ENCODE data around the gene CAMK2D.

CAMK2D gene

GRCh38 chr4:113637823-113638561, 123.5 kb downstream of the CAMK2D start:
- DNase-seq (ENCODE audit: low read depth), result no peak

DNA sequence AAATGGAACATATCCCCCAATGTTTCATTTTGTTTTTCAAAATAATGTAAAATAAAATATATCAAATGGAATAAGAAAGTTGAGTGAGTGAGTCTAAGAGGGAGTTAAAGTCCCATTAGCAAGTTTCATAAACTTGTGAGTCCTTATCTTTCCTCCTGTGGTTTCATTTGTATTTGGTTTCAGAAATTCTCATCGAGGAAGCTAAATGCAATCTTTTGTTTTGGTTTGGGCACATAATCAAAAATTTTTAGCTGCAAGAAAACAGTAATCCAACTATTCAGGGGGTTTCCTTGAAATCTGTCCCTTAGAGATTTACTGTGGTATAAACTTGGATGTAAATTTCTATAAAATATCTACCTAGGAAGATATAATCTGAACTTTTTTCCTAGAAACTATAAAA, 124.2 kb downstream of the CAMK2D start:
- DNase-seq (ENCODE audit: low read depth), result no peak

GRCh38 chr4:113636877-113637276, 124.7 kb downstream of the CAMK2D start:
- no peak for DNase-seq (ENCODE audit: low read depth)

- DNase-seq (ENCODE audit: low read depth), result no peak
Measured at GRCh38 chr4:113636438-113636818, 125.1 kb downstream of the CAMK2D start.

GRCh38 chr4:113635739-113636437, 125.7 kb downstream of the CAMK2D start:
- no peak for DNase-seq (ENCODE audit: low read depth)

- no peak for DNase-seq (ENCODE audit: low read depth)
Measured at GRCh38 chr4:113634081-113634969, 127.2 kb downstream of the CAMK2D start.

GRCh38 chr4:113633467-113633866, 128.1 kb downstream of the CAMK2D start:
- DNase-seq (ENCODE audit: low read depth), result no peak

DNA sequence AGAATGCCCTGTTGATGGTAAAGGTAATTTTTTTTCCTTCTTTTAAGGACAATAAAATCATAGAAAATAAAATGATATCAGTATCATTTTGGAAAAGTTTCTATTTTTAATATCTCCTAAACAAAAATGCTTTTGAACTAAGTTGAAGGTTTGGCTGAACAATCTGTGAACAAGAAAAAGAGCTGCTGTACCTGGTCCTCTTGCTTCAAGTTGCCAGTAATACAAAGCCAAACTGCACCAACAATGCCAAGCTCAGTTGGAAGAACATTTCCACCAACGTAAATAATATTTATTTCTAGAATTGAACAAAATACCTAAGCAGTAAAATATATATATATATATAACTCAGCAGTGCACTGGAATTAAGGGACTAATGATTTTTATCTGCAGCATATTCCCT, 132.8 kb downstream of the CAMK2D start:
- DNase-seq (ENCODE audit: low read depth), result no peak

DNA sequence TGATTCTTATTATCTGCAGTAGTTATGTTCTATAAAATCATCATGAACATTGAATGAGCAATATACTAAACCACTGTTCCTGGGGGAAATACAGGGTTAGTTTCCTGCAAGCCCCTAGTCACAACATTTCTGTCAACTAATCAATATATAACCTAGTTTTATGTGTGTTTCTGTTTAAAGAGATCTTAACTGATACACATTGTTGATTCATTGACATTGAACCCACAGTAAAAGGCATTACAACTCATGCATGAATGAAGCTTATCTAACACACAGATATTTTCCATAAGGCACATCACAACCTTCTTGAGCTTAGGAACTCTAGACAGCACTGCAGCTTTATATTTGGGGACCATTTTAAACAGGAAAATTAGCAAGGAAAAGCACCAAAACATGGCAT, 134.2 kb downstream of the CAMK2D start:
- no peak for DNase-seq (ENCODE audit: low read depth)

- DNase-seq (ENCODE audit: low read depth), result no peak
Measured at GRCh38 chr4:113625902-113626301, 135.6 kb downstream of the CAMK2D start.

DNA sequence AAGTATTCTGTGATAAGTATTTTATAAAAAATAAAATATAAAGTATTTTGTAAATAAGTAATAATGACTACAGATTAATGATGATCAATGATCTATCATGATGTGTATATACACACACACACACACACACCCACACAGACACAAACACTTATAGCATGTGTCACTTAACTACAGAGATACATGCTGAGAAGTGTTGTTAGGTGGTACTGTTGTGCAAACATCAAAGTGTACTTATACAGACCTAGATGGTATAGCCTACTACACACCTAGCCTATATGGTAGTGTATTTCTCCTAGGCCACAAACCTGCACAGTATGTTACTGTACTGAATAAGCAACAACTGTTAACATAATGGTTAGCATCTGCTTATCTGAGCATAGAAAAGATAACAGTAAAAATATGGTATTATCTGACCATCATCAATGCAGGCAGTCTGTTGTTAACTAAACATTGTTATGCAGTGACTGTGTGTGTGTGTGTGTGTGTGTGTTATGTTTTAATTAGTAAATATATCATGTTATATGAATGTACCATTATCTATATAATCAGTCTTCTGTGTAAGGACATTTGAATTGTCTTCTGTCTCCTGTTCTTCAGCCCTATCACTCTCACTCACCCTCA, 138.2 kb downstream of the CAMK2D start:
- DNase-seq (ENCODE audit: low read depth), result no peak

GRCh38 chr4:113621633-113622032, 139.9 kb downstream of the CAMK2D start:
- DNase-seq (ENCODE audit: low read depth), result no peak

- no peak for DNase-seq (ENCODE audit: low read depth)
Measured at GRCh38 chr4:113620032-113620431, 141.5 kb downstream of the CAMK2D start.

- no peak for DNase-seq (ENCODE audit: low read depth)
Measured at GRCh38 chr4:113619526-113619925, 142.0 kb downstream of the CAMK2D start.

- DNase-seq (ENCODE audit: low read depth), result no peak
Measured at GRCh38 chr4:113618205-113618604, 143.3 kb downstream of the CAMK2D start.

DNA sequence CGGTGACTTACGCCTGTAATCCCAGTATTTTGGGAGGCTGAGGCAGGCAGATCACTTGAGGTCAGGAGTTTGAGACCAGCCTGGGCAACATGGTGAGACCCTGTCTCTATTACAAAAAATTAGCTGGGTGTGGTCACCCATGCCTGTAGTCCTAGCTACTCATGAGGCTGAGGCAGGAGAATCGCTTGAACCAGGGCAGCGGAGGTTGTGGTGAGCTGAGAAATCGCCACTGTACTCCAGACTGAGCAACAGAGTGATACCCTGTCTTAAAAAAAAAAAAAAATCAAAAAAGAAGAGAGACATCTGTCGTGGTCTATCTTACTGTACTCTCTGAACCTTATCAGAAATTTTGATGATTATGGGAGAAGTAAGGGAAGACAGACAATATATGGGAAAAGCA, 144.3 kb downstream of the CAMK2D start:
- no peak for DNase-seq (ENCODE audit: low read depth)

DNA sequence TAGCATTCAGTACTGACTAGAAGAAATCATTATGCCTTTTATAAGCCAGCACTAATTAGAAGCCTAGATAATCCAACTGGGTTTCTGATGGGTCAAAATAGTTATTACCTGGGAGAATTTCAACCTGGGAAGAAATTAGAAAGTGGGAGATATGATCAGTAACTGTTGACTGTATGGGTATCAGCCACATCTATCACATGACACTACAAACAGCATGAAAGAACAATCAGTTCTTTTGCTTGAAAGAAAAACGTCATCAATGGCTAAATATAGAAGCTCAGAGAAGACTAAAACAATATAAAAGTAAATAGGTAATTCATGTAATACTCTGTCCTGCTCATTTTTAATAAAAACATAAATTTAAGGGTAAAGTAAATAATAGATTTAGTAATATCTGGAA, 145.1 kb downstream of the CAMK2D start:
- no peak for DNase-seq (ENCODE audit: low read depth)

DNA sequence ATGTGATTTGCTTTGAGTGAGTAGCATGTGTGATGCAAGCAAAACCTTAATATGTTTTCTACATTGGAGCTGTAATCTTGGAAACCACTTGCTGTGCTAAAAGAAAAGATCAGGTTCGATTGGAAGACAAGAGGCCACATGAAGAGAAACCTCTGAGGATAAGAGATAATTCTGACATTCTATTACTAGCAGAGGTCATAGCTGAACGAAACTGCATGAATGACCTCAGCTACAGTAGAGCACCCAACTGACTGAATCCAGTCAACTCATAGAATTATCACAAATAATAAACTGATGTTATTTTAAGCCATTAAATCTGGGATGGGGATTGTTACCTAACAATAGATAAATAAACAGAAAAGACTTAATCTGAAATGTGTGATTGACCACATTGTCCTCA, 147.1 kb downstream of the CAMK2D start:
- DNase-seq (ENCODE audit: low read depth), result no peak

GRCh38 chr4:113613503-113613902, 148.0 kb downstream of the CAMK2D start:
- no peak for DNase-seq (ENCODE audit: low read depth)

- DNase-seq (ENCODE audit: low read depth), result no peak
Measured at GRCh38 chr4:113610537-113610936, 151.0 kb downstream of the CAMK2D start.

GRCh38 chr4:113607998-113608397, 153.5 kb downstream of the CAMK2D start:
- no peak for DNase-seq (ENCODE audit: low read depth)

DNA sequence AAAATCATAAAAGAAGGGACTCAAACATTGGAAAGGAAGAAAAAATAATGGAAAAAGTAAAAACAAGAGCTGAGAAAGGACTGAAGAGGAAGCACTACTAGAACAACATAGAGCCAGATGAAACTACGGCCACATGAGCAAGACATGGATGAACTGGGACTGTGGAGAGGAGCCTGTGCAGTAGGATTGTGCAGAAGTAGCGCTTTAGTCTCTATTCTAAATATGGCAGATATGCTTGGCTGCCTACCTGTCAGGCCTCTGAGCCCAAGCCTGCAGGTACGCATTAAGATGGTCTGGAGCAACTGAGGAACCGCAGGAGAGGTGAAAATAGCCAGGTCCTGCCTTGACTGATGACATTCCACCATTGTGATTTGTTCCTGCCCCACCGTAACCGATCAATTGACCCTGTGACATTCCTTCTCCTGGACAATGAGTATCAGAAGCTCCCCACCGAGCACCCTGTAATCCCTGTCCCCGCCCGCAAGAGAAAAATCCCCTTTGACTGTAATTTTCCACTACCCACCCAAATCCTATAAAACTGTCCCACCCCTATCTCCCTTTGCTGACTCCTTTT, 154.3 kb downstream of the CAMK2D start:
- no peak for DNase-seq (ENCODE audit: low read depth)
